ENCODE results near the gene RGS7. TPM values are rescaled to one million over a fixed set of nuclear protein-coding genes. Genes with fewer than 3 reads are reported as not detected.

The RGS7 gene
- total and polyA plus RNA-seq, 10 of the 15 experiments (the other 5 are each of a cell fraction or from before 2014, with no cell fraction given), result not detected

- Histone ChIP-seq H4K20me1 (ENCODE audit: control insufficient read depth, insufficient read depth) (no peaks in the 10 kb centered on the region), H3K27ac (ENCODE audit: control insufficient read depth, insufficient read depth) (no peak overlapping the region), H3K36me3 (ENCODE audit: control insufficient read depth in 2 of 2, insufficient read depth in 2 of 2, low read length in 1 of 2) (no peaks in the 10 kb centered on the region), H3K79me2 (ENCODE audit: control insufficient read depth, insufficient read depth, low read length) (no peaks in the 10 kb centered on the region), H3K27me3 (replicated peaks in 1 of 2; ENCODE audit: control insufficient read depth in 2 of 2, insufficient read depth in 2 of 2, low read length in 1 of 2) (no peaks in the 10 kb centered on the region; a peak in 1 of 4 replicates), H3K9ac (ENCODE audit: control insufficient read depth, insufficient read depth, low read length) (no peak overlapping the region), H3K4me3 (no peak overlapping the region), H3K4me2 (ENCODE audit: control insufficient read depth, insufficient read depth) (no peak overlapping the region), H3K9me3 (replicated peaks; ENCODE audit: control insufficient read depth, insufficient read depth, low read length) (no peaks in the 10 kb centered on the region), H3K4me1 (ENCODE audit: control insufficient read depth, insufficient read depth, low read length) (no peaks in the 10 kb centered on the region), H2AFZ (ENCODE audit: control insufficient read depth, low read depth, low read length) (no peak overlapping the region)
- ATAC-seq (no peak), FAIRE-seq (no peak), DNase-seq (ENCODE audit: low read depth, low spot score) (no peak)
- POLR2A ChIA-PET, result no interaction called here
- SMC1A ChIA-PET (ENCODE audit: uncharacterized antibody, unreplicated experiment), result no interaction called here
- CTCF ChIA-PET, result no interaction called here
- no TSS peak for BruUV-seq (replicated peaks)
- RAD21 ChIA-PET (ENCODE audit: unreplicated experiment), result no interaction called here
- 56% methylated on average over 4 of the region's 4 CpGs for WGBS (ENCODE audit: insufficient coverage, insufficient replicate concordance, low lambda C conversion rate, missing lambda C conversion rate)
- TF ChIP-seq NR2C1 (IDR thresholded peaks at IDR 0.05) (no peak), EED (IDR thresholded peaks at IDR 0.05; ENCODE audit: low read depth) (no peak), ZNF622 (IDR thresholded peaks at IDR 0.05) (no peak), PKNOX1 (IDR thresholded peaks at IDR 0.05) (no peak), RCOR1 (conservative IDR thresholded peaks at IDR 0.05; ENCODE audit: low read depth, low read length) (no peak), NFIC (IDR thresholded peaks at IDR 0.05; ENCODE audit: low read depth, low read length) (no peak), TARDBP (IDR thresholded peaks at IDR 0.05; ENCODE audit: borderline replicate concordance) (no peak), RBBP5 (conservative IDR thresholded peaks at IDR 0.05) (no peak), RFX5 (IDR thresholded peaks at IDR 0.05; ENCODE audit: low read depth, low read length) (no peak), CREB1 (IDR thresholded peaks at IDR 0.05; ENCODE audit: low read depth) (no peak), POU2F2 (IDR thresholded peaks at IDR 0.05; ENCODE audit: borderline replicate concordance, low read depth, low read length) (no peak), RAD21 (IDR thresholded peaks at IDR 0.05; ENCODE audit: insufficient read depth, low read depth, low read length) (no peak), SREBF1 (IDR thresholded peaks at IDR 0.05; ENCODE audit: low read length) (no peak), CBFB (IDR thresholded peaks at IDR 0.05; ENCODE audit: low read depth) (no peak), E2F4 (IDR thresholded peaks at IDR 0.05; ENCODE audit: low read depth, low read length) (no peak), BRCA1 (IDR thresholded peaks at IDR 0.05; ENCODE audit: low read depth, low read length) (no peak), MLLT1 (IDR thresholded peaks at IDR 0.05) (no peak), NFXL1 (IDR thresholded peaks at IDR 0.05; ENCODE audit: borderline replicate concordance) (no peak)
- intact Hi-C loops (cut with micrococcal nuclease; ENCODE audit: unreplicated experiment) (no loop called here), in situ Hi-C loops (cut with MboI) (no loop called here)
Measured at GRCh38 chr1:241309651-241310050, 47.4 kb downstream of the RGS7 start.

Data from GM12878 (cell line).